Central memory CD8-positive, alpha-beta T cell (primary cell): ENCODE results near the gene MCFD2.
"Not testable (repeated sequence)": the region's sequence is repeated elsewhere in the genome, so short reads cannot be mapped to it uniquely, and the experiment has no call there.

Experiments used
- ATAC-seq: fragments of 150-1000 bp; cut with Tn5 transposase; replicated peaks from 2 replicates; pipeline ENCODE4 v1.10.0; 2022; ENCODE audit warnings: mild to moderate bottlenecking, moderate FRiP score, moderate number of reproducible peaks; ENCODE audit not compliant: poor library complexity, severe bottlenecking; ENCODE audit errors: extremely low read depth
- DNase-seq, 2 donors: peaks; one replicate each; pipeline ENCODE4 v3.0.0; 2021; ENCODE audit warnings: low spot score in 2 of 2
- H3K27ac Mint-ChIP-seq: one replicate; pipeline ENCODE4 v1.8.0; 2022; ENCODE audit warnings: low read depth, mild to moderate bottlenecking, moderate library complexity, mixed read lengths
- H3K27me3 Mint-ChIP-seq: one replicate; pipeline ENCODE4 v1.8.0; 2022; ENCODE audit warnings: mixed read lengths
- H3K36me3 Mint-ChIP-seq: one replicate; pipeline ENCODE4 v1.8.0; 2022; ENCODE audit warnings: mild to moderate bottlenecking, moderate library complexity, mixed read lengths; ENCODE audit not compliant: insufficient read depth
- H3K4me1 Mint-ChIP-seq: one replicate; pipeline ENCODE4 v1.8.0; 2022; ENCODE audit warnings: mixed read lengths
- H3K4me3 Mint-ChIP-seq: one replicate; pipeline ENCODE4 v1.8.0; 2022; ENCODE audit warnings: mild to moderate bottlenecking, moderate library complexity, mixed read lengths
- H3K9me3 Mint-ChIP-seq: one replicate; pipeline ENCODE4 v1.8.0; 2022; ENCODE audit warnings: mixed read lengths

The MCFD2 gene

GRCh38 chr2:46909771-46910419, 5.7 kb downstream of the MCFD2 start:
- peaks cover 41% of the 10 kb centered on the region for H3K4me1 Mint-ChIP-seq
- DNase-seq (no peak), ATAC-seq (no peak)
- no peak overlapping the region for H3K4me3 Mint-ChIP-seq
- H3K9me3 Mint-ChIP-seq, result no peaks in the 10 kb centered on the region
- H3K27ac Mint-ChIP-seq, result peak overlapping the region; percentile 67
- H3K36me3 Mint-ChIP-seq, result peaks cover 27% of the 10 kb centered on the region
- H3K27me3 Mint-ChIP-seq, result no peaks in the 10 kb centered on the region

GRCh38 chr2:46909150-46909549, 6.5 kb downstream of the MCFD2 start:
- H3K27me3 Mint-ChIP-seq, result no peaks in the 10 kb centered on the region
- H3K4me1 Mint-ChIP-seq, result peaks cover 34% of the 10 kb centered on the region
- DNase-seq (no peak), ATAC-seq (no peak)
- peaks cover 28% of the 10 kb centered on the region for H3K36me3 Mint-ChIP-seq
- H3K4me3 Mint-ChIP-seq, result no peak overlapping the region
- H3K27ac Mint-ChIP-seq, result peak overlapping the region; percentile 67
- no peaks in the 10 kb centered on the region for H3K9me3 Mint-ChIP-seq

GRCh38 chr2:46904908-46905678, 10.5 kb downstream of the MCFD2 start:
- not testable (repeated sequence) for ATAC-seq, H3K27ac Mint-ChIP-seq, H3K9me3 Mint-ChIP-seq, DNase-seq, H3K27me3 Mint-ChIP-seq, H3K4me3 Mint-ChIP-seq
- H3K36me3 Mint-ChIP-seq, result peaks cover 28% of the 10 kb centered on the region
- H3K4me1 Mint-ChIP-seq, result peaks cover 18% of the 10 kb centered on the region

- DNase-seq, H3K4me1 Mint-ChIP-seq, H3K27ac Mint-ChIP-seq, ATAC-seq, H3K4me3 Mint-ChIP-seq, H3K27me3 Mint-ChIP-seq, H3K9me3 Mint-ChIP-seq: not testable (repeated sequence)
- H3K36me3 Mint-ChIP-seq, result peaks cover 21% of the 10 kb centered on the region
These were observed 12.6 kb downstream of the MCFD2 start for GRCh38 chr2:46902980-46903379.

GRCh38 chr2:46902465-46902864, 13.1 kb downstream of the MCFD2 start:
- no peak for ATAC-seq
- H3K27me3 Mint-ChIP-seq, result no peaks in the 10 kb centered on the region
- peaks cover 17% of the 10 kb centered on the region for H3K36me3 Mint-ChIP-seq
- no peak overlapping the region for H3K4me3 Mint-ChIP-seq
- no peaks in the 10 kb centered on the region for H3K4me1 Mint-ChIP-seq
- no peaks in the 10 kb centered on the region for H3K9me3 Mint-ChIP-seq
- no peak overlapping the region for H3K27ac Mint-ChIP-seq
- no peak for DNase-seq

- Mint-ChIP-seq H3K27me3 (no peaks in the 10 kb centered on the region), H3K4me3 (no peak overlapping the region), H3K4me1 (no peaks in the 10 kb centered on the region), H3K27ac (no peak overlapping the region), H3K9me3 (no peaks in the 10 kb centered on the region), H3K36me3 (peaks cover 14% of the 10 kb centered on the region)
- ATAC-seq (no peak), DNase-seq (no peak)
These were observed 14.0 kb downstream of the MCFD2 start for GRCh38 chr2:46901611-46902010.

- no peak overlapping the region for H3K4me3 Mint-ChIP-seq
- no peak for ATAC-seq
- H3K4me1 Mint-ChIP-seq, result no peaks in the 10 kb centered on the region
- no peak for DNase-seq
- peaks cover 11% of the 10 kb centered on the region for H3K36me3 Mint-ChIP-seq
- H3K27ac Mint-ChIP-seq, result no peak overlapping the region
- H3K9me3 Mint-ChIP-seq, result no peaks in the 10 kb centered on the region
- no peaks in the 10 kb centered on the region for H3K27me3 Mint-ChIP-seq
These were observed 15.2 kb downstream of the MCFD2 start for GRCh38 chr2:46900381-46900780.

- H3K27me3 Mint-ChIP-seq, result no peaks in the 10 kb centered on the region
- H3K9me3 Mint-ChIP-seq, result no peaks in the 10 kb centered on the region
- no peak for ATAC-seq
- H3K4me1 Mint-ChIP-seq, result no peaks in the 10 kb centered on the region
- H3K36me3 Mint-ChIP-seq, result peaks cover 4% of the 10 kb centered on the region
- H3K27ac Mint-ChIP-seq, result no peak overlapping the region
- DNase-seq, result no peak
- H3K4me3 Mint-ChIP-seq, result no peak overlapping the region
These were observed 16.6 kb downstream of the MCFD2 start for GRCh38 chr2:46899053-46899452.

GRCh38 chr2:46898024-46898423, 17.6 kb downstream of the MCFD2 start:
- Mint-ChIP-seq H3K9me3 (no peaks in the 10 kb centered on the region), H3K4me3 (no peak overlapping the region), H3K27ac (no peak overlapping the region), H3K27me3 (no peaks in the 10 kb centered on the region), H3K4me1 (no peaks in the 10 kb centered on the region), H3K36me3 (peaks cover 4% of the 10 kb centered on the region)
- DNase-seq (no peak), ATAC-seq (no peak)

- peaks cover 2% of the 10 kb centered on the region for H3K36me3 Mint-ChIP-seq
- no peaks in the 10 kb centered on the region for H3K9me3 Mint-ChIP-seq
- H3K4me3 Mint-ChIP-seq, result no peak overlapping the region
- ATAC-seq (no peak), DNase-seq (no peak)
- H3K27ac Mint-ChIP-seq, result no peak overlapping the region
- H3K27me3 Mint-ChIP-seq, result no peaks in the 10 kb centered on the region
- no peaks in the 10 kb centered on the region for H3K4me1 Mint-ChIP-seq
These were observed 22.2 kb downstream of the MCFD2 start for GRCh38 chr2:46893269-46893939.

GRCh38 chr2:46891956-46892553, 23.6 kb downstream of the MCFD2 start:
- Mint-ChIP-seq H3K36me3 (no peaks in the 10 kb centered on the region), H3K27me3 (no peaks in the 10 kb centered on the region), H3K9me3 (no peaks in the 10 kb centered on the region), H3K4me3 (no peak overlapping the region), H3K27ac (no peak overlapping the region), H3K4me1 (no peaks in the 10 kb centered on the region)
- DNase-seq, result no peak
- ATAC-seq, result no peak

- Mint-ChIP-seq H3K9me3 (no peaks in the 10 kb centered on the region), H3K36me3 (no peaks in the 10 kb centered on the region), H3K27ac (no peak overlapping the region), H3K27me3 (peaks cover 18% of the 10 kb centered on the region), H3K4me3 (no peak overlapping the region), H3K4me1 (no peaks in the 10 kb centered on the region)
- DNase-seq (no peak), ATAC-seq (no peak)
These were observed 27.1 kb downstream of the MCFD2 start for GRCh38 chr2:46888421-46888952.
